CD4-positive, alpha-beta T cell treated with Interleukin-1 beta for 1 hour (primary cell): Measurements from ENCODE around the gene TSPEAR.

Source experiments
- DNase-seq, 2 donors: peaks; one replicate each; pipeline ENCODE4 v3.0.0-alpha.2; 2020 to 2022

Gene TSPEAR

DNA sequence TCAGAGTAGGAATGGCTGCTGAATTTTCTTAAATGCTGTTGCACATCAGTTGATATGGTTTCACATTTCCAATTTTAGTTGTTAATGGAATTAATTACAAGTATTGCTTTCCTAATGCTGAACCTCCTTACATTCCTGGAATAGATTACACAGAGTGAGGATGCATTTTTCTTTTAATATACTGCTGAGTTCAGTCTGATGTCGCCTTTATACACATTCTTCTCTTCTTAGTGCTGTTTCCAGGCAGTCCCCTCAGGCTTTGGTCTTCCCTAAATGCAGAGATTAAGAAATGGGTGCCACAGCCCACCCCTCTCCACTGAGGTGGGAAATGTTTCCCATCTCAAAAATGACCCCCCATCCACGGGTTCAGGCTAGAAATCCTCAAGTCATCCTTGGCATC is 6.7 kb upstream of the TSPEAR start:
- no peak for DNase-seq

DNA sequence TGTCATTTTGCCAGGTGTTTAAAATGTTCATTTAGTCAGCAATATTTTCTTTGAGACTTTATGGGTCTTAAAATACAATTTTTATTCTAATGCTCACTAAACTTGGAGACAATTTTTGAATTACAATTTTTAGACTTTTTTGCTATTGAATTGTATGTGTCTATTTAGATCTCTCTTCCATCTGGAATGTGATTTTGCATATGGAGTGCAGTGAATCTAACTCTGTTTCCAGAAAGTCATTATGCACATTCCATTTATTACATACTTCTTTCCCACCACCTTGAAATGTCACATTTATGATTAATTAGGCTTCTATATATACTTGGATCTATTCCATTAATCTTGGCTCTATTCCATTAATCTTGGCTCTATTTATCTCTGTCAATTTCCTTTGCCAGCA is 5.6 kb upstream of the TSPEAR start:
- no peak for DNase-seq

- no peak for DNase-seq
These were observed 3.5 kb upstream of the TSPEAR start for GRCh38 chr21:44714905-44715304.

DNA sequence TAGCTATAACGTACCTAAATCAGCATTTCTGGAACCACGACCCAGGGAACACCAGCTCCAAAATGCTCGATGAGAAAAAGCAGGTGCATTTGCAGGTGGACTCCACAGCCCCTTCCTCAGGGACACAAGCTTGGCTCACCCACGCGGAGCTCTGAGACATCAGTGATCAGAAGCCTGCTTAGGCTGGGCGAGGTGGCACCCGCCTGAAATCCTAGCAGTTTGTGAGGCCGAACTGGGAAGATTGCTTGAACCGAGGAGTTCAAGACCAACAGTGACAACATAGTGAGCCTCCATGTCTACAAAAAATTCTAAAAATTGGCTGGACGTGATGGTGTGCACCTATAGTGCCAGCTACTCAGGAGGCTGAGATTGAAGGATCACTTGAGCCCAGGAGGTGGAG is 2.5 kb upstream of the TSPEAR start:
- DNase-seq: no peak

DNA sequence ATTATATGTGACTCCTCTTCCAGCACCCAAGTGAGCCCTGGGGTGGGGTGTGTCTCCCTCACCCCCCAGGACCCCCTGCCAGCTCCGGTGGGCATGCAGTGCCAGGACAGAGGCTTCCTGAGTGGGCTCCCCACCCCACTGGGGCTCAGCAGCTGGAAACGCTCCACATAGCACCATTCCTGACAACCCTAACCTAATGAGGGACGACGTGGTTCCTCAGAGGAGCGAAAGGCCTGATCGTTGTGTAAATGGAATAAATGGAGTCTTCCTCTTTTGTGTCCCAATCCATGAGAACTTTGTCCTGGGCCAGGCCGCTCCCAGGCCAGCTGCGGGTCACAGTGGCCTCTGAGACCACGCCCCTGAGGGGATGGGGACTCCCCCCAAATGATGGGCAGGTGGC is 1.8 kb upstream of the TSPEAR start:
- DNase-seq: no peak

GRCh38 chr21:44712203-44713028 is 1.0 kb upstream of the TSPEAR start:
- no peak for DNase-seq

GRCh38 chr21:44710756-44711326 is 531 bp downstream of the TSPEAR start:
- no peak for DNase-seq

DNA sequence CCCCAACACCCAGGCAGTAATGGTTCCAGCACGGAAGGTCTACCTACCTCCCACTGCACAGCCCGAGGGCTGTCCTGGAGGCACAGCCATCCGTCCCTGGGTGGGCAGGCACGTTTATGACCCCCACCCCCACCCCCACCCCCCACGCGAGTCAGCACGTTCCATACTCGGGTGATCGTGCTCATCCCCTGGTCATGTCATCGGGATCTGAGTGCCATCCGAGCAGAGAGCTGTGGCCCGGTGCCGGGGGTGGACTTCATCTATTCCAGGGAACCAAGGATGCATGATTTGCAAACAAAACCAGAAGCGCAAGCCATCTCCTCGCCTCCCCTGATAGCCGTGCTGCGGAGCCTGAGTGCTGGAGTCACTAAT is 1.1 kb downstream of the TSPEAR start:
- no peak for DNase-seq

GRCh38 chr21:44709426-44710293 is 1.7 kb downstream of the TSPEAR start:
- no peak for DNase-seq

GRCh38 chr21:44708866-44709425 is 2.4 kb downstream of the TSPEAR start:
- DNase-seq: no peak

- DNase-seq: no peak
These were observed 3.0 kb downstream of the TSPEAR start for GRCh38 chr21:44708213-44708865.

DNA sequence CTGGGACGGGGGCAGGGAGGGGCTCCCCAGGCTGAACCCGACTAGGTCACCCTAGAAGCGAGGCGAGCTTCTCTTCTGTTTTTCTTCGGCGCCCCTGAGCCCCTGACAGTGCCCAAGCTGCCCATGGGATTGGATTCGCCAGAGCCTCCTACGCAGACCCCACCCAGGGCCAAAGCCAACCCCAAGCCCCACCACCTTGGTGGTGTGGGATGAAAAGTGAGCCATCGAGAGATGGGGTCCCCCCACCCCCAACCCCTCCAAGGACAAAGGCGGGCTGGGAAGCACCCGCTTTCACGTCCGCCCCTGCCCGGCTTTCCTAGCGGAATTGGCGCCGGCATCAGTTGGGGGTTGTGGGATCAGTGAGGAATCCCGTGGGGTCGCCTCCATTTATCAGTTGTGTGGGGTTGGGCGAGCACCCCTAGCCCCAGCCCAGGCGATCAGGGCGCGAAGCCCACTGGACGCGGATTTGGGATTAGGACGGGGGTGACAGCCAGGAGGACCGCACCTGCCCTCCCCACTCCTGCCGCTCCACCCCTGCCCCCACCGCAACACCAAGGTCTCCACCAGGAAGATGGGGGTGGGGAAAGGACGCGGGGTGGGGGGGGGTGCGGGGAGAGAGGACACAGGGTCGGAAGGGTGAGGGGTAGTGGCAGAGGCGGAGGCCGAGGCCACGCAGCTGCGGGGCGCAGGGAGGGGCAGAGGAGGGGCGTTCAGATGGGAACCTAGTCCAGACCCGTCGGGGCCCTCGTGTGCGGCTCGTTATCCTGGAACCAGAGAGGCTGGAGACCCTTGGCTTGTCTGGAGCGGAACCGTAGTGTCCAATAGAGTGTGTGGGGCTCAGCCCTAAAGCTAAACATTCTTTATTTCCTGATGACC is 4.4 kb downstream of the TSPEAR start:
- no peak for DNase-seq

- DNase-seq: no peak
These were observed 5.2 kb downstream of the TSPEAR start for GRCh38 chr21:44706026-44706705.

- DNase-seq: no peak
These were observed 6.8 kb downstream of the TSPEAR start for GRCh38 chr21:44704636-44705001.

DNA sequence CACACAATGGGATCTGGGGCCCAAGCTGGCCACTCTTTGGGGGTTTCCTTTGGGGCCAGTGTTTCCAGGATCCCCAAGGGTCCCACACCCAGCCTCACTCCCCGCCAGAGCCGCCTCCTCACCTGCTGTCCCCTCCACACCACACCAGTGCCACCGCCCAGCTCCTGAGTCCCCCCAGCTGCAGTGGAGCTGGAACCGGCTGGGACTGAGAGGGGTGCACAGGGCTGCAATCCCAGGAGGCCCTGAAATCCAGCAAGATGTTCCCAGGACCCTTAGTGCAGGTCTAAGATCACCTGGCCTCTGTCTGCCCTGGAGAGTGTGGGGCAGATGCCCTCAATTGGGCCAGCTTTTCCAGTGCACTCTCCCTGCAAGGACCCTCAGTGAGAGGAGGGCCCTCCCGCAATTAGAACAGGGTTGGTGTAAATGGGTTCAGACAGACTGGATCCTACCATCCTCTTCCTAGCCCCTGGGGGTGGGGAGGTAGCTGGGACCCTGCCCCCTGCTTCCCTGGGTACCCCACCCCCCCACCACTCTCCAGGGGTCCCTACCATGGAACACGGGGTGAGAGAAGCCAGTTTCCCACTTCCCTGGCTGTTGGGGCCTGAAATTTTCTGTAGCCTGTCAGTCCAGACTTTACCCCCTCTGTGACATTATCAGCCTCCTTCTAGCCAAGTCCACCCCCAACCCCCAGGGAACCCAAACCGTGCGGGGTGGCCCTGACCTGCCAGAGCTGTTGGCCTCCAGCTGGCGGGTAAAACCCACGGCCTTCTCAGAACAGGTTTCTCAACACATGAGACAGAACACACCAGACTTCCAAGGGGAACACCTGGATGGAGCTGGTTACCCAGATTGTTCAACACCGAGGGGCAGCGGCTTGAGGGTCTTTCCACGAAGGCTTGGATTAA is 7.4 kb downstream of the TSPEAR start:
- DNase-seq: no peak

- DNase-seq: no peak
These were observed 8.2 kb downstream of the TSPEAR start for GRCh38 chr21:44702973-44703730.

GRCh38 chr21:44702111-44702972 is 9.0 kb downstream of the TSPEAR start:
- DNase-seq: no peak

DNA sequence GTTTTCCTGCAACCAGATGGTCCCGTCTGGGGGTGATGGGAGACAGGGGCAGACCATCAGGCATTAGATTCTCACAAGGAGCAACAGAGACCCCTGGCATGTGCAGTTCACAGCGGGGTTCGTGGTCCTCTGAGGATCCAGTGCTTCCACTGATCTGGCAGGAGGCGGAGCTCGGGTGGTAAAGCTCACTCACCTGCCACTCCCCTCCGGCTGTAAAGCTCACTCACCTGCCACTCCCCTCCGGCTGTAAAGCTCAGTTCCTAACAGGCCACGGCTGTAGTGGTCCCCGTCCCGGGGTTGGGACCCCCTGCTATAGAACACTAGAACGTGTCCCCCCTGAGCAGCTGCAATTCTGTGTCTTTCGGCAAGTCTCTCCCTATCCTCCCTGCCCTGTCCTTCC is 9.8 kb downstream of the TSPEAR start:
- DNase-seq: no peak

DNA sequence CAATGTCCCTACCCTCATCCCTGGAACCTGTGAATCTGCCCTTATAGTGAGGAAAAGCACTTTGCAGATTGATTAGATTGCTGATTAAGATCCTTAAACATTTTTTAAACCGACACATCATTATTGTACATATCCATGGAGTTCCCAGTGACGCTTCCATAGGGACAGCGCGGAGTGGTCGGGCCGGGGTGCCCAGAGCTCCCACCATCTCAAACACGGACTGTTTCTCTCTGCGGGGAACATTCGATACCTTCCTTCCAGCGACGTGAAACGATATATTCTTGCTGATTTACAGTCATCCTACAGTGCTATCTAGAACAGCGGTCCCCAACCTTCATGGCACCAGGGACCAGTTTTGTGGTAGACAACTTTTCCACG is 10.4 kb downstream of the TSPEAR start:
- no peak for DNase-seq
